NCI-H1694 (cell line): Measurements from ENCODE around the gene SCNN1A.
"Not testable (repeated sequence)": the region's sequence is repeated elsewhere in the genome, so short reads cannot be mapped to it uniquely, and the experiment has no call there.

ENCODE experiments used
- DNase-seq: peaks from one replicate; lab custom pipeline; 2025; lab: John Stamatoyannopoulos, UW

SCNN1A gene

DNA sequence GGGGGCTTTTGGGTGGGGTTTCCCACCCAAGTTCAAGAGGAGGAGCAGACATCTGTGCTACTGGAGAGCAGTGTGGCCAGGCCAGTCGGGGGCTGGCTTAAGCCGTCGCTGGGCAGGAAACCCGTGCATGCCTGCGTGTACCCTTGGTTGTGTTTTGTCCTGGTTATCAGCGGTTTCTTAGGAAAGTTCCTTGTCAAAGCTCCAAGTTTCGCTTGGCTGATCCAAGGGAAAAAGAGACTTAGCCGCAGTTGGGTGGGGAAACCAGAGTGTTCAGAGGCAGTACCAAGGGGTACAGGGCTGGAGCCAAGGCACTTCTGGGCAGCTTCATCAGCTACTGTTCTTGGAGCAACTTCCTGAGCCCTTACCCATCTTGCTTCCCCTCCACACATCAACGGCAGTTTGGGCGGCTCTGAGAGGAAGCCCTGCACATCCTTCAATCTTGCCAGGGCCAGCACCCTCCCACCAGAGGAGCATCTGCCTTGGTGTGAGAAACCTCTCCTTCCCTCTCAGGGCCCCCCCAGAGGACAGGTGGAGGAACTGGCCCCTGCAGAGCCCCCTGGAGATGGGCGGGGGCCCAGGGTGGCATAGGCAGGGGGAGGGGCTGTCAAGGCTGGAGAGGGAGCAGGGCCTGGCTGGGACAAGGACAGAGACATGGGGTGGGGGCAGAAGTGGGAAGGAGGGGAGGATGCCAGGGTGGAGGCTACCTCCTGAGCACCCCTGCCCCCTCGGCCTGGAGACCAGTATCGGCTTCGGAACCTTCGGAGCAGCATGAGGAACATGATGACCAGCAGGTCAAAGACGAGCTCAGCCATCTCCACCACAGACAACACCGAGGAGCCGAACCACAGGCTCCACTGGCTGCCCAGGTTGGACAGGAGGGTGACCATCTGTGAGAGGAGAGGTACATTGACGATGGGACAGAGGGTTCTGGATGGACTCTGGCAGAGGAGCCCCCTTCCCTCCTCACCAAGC is 27.7 kb downstream of the SCNN1A start:
- no peak for DNase-seq

GRCh38 chr12:6346942-6347341 is 28.4 kb downstream of the SCNN1A start:
- no peak for DNase-seq

DNA sequence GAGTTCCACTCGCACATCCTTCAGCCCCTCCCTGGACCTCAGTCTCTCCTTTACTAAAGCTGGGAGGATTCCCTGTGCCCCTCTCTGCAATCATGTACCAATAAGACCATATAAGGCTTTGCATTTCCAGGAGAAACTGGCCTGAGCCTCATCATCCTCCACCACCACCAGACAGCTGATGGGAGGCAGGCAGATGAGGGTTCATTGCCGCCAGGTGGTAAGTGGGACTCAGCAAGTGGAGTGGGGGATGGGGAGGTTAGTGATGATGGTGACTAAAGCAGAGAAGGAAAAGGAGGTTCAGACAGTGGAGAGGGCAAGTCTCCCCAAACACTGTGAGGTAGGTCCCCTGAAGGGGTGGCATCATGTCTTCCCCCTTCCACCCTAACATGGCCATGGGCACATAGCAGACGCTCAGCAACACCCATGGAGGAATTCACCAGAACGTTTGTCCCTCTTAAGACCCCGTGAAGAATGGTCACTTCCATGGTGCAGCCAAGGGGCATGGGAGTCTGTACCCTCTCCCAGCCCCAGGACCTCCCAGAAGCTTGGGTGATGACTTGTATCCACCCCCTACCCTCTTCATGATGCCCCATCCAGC is 29.0 kb downstream of the SCNN1A start:
- no peak for DNase-seq

GRCh38 chr12:6345319-6346091 is 29.9 kb downstream of the SCNN1A start:
- DNase-seq = no peak

DNA sequence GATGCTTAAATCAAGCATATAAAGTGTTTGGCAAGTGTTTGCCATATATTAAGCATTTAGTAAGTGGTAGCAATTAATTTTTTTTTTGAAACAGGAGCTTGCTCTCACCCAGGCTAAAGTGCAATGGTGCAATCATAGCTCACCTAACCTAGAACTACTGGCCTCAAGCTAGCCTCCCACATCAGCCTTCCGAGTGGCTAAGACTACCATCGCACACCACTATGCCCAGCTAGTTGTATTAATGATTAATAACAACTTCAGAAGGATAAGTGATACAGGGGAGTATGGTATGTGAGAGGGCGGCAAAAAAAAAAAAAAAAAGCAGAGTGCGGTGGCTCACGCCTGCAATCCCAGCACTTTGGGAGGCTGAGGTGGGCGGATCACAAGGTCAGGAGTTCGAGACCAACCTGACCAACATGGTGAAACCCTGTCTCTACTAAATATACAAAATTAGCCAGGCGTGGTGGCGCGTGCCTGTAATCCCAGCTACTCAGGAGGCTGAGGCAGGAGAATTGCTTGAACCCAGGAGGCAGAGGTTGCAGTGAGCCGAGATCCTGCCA is 31.2 kb downstream of the SCNN1A start:
- DNase-seq = not testable (repeated sequence)

GRCh38 chr12:6343518-6343917 is 31.8 kb downstream of the SCNN1A start:
- DNase-seq = no peak

DNA sequence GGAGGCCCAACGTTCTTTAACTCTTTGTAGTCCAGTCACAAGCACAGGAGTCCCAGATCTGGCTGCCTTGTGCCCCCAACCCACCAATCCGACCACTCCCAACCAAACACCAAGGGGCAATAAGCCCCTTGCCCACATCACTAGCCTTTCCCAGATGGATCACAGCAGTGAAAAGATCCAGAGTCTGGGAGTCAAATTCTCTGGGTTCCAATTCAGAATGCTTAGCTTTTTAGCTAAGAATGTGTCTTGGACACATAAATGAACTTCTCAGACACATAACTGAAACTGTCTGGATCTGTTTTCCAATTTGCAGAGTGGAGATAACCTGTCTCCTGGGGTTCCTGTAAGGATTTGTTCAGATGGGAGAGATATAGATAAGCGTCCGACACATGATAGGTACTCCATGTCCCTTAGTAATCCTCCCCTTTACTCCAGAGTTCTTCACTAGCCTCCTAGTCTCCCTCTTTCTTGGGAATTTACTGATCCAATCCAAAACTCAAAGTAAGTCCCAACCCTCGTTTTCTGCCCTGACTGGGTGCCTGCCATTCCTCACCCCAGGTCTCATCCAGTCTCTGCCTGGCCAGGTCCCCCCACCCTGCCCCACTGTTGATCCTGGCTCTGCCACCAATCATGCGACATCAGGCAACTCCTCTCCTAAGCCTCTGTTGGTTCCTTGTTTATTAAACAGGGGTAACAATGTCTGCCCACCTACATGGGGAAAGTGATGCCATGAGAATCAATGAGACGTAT is 33.0 kb downstream of the SCNN1A start:
- no peak for DNase-seq

GRCh38 chr12:6341417-6342139 is 33.8 kb downstream of the SCNN1A start, which contains the start of gene TNFRSF1A:
TNFRSF1A (minus strand) TSS chr12:6342076; CDS start chr12:6341814, 262 bp downstream.
- DNase-seq = no peak

- DNase-seq = no peak
Observed at GRCh38 chr12:6340745-6341416, 34.5 kb downstream of the SCNN1A start.

GRCh38 chr12:6340032-6340638 is 35.2 kb downstream of the SCNN1A start:
- DNase-seq = no peak

DNA sequence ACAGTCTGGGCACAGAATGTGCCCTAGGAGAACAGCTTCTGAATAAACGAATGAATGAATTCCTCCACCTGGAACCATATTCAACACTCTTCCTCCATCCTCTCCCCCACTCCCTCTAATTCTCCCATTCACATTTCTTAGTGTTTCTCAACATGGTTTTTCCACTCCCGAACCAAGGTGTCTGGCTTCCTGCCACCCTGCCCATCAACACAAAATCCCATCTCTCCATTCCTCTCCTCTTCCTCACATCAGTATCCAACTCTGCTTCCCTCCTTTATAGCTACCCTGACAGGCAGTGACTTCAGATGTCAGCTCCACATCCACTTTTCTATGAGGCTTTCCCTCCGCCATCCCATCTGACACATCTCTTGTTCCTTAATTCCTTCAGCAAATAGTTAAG is 36.4 kb downstream of the SCNN1A start:
- no peak for DNase-seq

DNA sequence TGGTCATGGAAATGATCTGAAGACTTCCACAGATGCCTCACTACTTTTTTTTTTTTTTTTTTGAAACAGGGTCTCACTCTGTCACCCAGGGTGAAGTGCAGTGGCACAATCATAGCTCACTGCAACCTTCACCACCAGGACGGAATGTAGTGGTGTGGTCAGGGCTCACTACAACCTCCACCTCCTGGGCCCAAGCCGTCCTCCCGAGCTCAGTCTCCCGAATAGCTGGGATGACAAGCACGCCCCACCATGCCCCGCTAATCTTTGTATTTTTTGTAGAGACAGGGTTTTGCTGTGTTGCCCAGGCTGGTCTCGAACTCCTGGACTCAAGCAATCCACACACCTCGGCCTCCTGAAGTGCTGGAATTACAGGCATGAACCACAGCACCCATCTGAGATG is 36.8 kb downstream of the SCNN1A start:
- DNase-seq = not testable (repeated sequence)

GRCh38 chr12:6337958-6338433 is 37.4 kb downstream of the SCNN1A start:
- no peak for DNase-seq

DNA sequence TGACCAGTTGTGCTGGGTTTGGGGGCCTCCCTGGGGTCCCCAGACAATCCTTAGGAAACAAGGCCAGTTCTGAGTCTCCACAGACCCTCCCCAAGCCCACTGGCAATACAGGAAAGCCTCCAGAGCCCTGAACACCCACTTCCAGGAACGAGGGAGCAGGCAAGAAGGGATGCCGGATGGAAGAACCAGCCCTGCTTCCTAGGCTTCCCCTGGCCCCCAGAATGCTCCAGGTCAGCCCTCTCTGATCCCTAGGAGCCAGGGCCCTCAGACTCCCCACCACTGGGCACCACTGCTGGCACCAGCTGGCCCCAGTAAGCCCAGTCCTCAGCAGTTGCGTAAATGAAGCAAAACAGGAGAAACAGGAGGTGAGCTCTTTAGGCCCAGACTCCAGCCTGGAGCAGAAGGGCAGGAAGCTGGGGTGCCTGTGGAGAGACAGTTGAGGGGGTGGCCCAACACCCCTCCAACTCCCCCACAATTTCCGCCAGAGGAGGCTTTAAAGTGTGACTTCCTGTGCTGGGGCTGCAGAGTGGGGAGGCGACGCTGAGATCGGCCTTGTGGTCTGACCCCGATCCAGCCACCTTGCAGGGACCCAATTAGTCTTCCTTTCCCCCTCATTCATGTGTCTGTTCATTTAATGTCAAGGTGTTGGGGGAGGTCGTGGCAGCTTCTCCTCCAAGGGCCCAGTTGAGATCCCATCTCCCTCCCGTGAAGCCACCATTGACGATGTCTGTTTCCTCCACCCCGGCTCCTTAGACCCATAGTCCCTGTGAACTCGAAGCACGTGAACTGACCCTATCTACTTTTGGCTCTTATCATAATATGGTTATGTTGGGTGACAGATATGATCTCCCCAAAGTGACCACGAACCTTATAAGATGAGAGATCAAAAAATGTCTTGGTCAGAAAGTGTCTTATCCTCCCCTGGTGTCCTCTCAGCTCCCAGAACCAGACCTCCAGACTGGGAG is 38.2 kb downstream of the SCNN1A start:
- DNase-seq = no peak

GRCh38 chr12:6336079-6336888 is 39.1 kb downstream of the SCNN1A start:
- no peak for DNase-seq

GRCh38 chr12:6335451-6336078 is 39.8 kb downstream of the SCNN1A start:
- DNase-seq = no peak

DNA sequence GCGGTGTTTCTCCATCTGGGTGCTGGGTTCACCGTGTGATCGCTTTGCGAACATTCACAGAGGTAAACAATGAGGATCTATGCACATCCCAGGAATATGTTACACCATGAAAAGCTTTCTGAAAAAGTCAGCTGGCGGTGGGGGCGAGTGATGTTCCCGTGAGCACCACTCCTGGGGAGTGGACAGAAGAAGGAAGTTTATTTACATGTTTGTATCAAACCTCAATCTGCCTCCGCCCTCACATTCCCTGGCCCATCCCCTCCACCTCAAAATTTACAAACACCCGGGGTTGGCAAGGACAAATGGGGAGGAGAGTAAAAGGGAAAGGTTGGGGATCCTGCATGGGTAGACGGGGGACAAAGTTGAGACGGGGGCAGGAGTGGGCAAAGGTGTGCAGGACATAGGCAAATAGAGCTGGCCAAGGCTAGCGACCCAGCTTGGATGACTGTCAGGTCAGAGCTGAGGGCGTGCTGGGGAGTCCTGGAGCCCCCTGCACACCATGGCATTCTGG is 40.4 kb downstream of the SCNN1A start:
- DNase-seq = no peak
